ENCODE data around the gene NRTN. TPM values are rescaled to one million over a fixed set of nuclear protein-coding genes. Genes with fewer than 3 reads are reported as not detected.

NRTN gene
- total and polyA plus RNA-seq, 2 donors (not counting 3 experiments of a cell fraction or from before 2014, with no cell fraction given): 0.41 TPM; not detected in 1

GRCh38 chr19:5820785-5821184 is 15.9 kb downstream of the NRTN start:
- CTCF ChIA-PET: interaction anchor here (4.6 kb wide), 1 partner anchor 17 kb away, joined by 24 read pairs; the partner anchor contains the start of gene NRTN
- Histone ChIP-seq H3K9me3 (replicated peaks; ENCODE audit: control insufficient read depth, insufficient read depth, low read length) (no peaks in the 10 kb centered on the region), H4K20me1 (replicated peaks; ENCODE audit: control insufficient read depth, extremely low read depth, insufficient read depth, low read length) (no peaks in the 10 kb centered on the region), H3K4me3 (replicated peaks in 1 of 3; ENCODE audit: insufficient read depth in 1 of 3, low read depth in 1 of 3, low read length in 3 of 3) (no peak overlapping the region), H3K4me2 (ENCODE audit: insufficient read depth, low read length) (no peak overlapping the region), H3K4me1 (ENCODE audit: control insufficient read depth, extremely low read depth, insufficient read depth, low read length) (no peaks in the 10 kb centered on the region), H3K9ac (replicated peaks; ENCODE audit: extremely low read depth, insufficient read depth, low read length) (no peak overlapping the region), H3K27me3 (ENCODE audit: control insufficient read depth in 2 of 2, insufficient read depth in 2 of 2, low read length in 2 of 2) (no peaks in the 10 kb centered on the region), H3K36me3 (ENCODE audit: control insufficient read depth in 2 of 2, extremely low read depth in 1 of 2, insufficient read depth in 2 of 2, low read length in 2 of 2) (no peaks in the 10 kb centered on the region), H3K9me1 (replicated peaks; ENCODE audit: control insufficient read depth, extremely low read depth, insufficient read depth, low read length) (no peaks in the 10 kb centered on the region), H3K79me2 (ENCODE audit: control insufficient read depth, insufficient read depth, low read length) (no peaks in the 10 kb centered on the region), H3K27ac (ENCODE audit: insufficient read depth, low read depth, low read length) (no peak overlapping the region), H2AFZ (ENCODE audit: low read depth, low read length) (no peak overlapping the region)
- intact Hi-C loops (cut with micrococcal nuclease) (no loop called here), dilution Hi-C loops (cut with MboI; ENCODE audit: extremely low pct_ligation_motif_present, low sequenced_read_pairs) (no loop called here)
- BruUV-seq (replicated peaks): no TSS peak
- FAIRE-seq: no peak
- no peak for DNase-seq (ENCODE audit: low read depth, low spot score)
- TF ChIP-seq POLR2AphosphoS5 (IDR thresholded peaks at IDR 0.05; ENCODE audit: insufficient read depth, low read depth, low read length) (no peak), GATA2 (IDR thresholded peaks at IDR 0.05; ENCODE audit: insufficient read depth, insufficient read length, low read depth, low read length) (no peak), POLR2A (IDR thresholded peaks at IDR 0.05; ENCODE audit: low read depth, low read length) (no peak), JUN (IDR thresholded peaks at IDR 0.05; ENCODE audit: borderline replicate concordance, insufficient read depth, insufficient read length, low read depth) (no peak), EZH2 (IDR thresholded peaks at IDR 0.05; ENCODE audit: borderline replicate concordance, low read depth, low read length, severe bottlenecking) (no peak), FOS (IDR thresholded peaks at IDR 0.05; ENCODE audit: borderline replicate concordance, insufficient read depth, low read length) (no peak), MAX (IDR thresholded peaks at IDR 0.05; ENCODE audit: insufficient read depth, insufficient read length) (no peak), MYC (IDR thresholded peaks at IDR 0.05; ENCODE audit: low read depth, low read length) (no peak)
- TF ChIP-seq, protein P1, sequence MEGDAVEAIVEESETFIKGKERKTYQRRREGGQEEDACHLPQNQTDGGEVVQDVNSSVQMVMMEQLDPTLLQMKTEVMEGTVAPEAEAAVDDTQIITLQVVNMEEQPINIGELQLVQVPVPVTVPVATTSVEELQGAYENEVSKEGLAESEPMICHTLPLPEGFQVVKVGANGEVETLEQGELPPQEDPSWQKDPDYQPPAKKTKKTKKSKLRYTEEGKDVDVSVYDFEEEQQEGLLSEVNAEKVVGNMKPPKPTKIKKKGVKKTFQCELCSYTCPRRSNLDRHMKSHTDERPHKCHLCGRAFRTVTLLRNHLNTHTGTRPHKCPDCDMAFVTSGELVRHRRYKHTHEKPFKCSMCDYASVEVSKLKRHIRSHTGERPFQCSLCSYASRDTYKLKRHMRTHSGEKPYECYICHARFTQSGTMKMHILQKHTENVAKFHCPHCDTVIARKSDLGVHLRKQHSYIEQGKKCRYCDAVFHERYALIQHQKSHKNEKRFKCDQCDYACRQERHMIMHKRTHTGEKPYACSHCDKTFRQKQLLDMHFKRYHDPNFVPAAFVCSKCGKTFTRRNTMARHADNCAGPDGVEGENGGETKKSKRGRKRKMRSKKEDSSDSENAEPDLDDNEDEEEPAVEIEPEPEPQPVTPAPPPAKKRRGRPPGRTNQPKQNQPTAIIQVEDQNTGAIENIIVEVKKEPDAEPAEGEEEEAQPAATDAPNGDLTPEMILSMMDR (IDR thresholded peaks at IDR 0.05; ENCODE audit: extremely low read depth in 1 of 2, insufficient read depth in 1 of 2, low read depth in 1 of 2, low read length in 2 of 2): no peak
- POLR2A ChIA-PET: no interaction called here

Data from endothelial cell of umbilical vein (primary cell).